Ishikawa (cell line): ENCODE measurements around the gene CRTAC1.

Experiments
- CEBPB ChIP-seq: IDR thresholded peaks from 2 replicates; pipeline ENCODE4 v1.6.1; 2012
- EP300 ChIP-seq: IDR thresholded peaks from 2 replicates; pipeline ENCODE4 v1.6.1; 2012; ENCODE audit warnings: borderline replicate concordance
- RAD21 ChIP-seq: IDR thresholded peaks from 2 replicates; pipeline ENCODE4 v1.6.1; 2012; ENCODE audit warnings: low read depth
- REST ChIP-seq: IDR thresholded peaks from 2 replicates; pipeline ENCODE4 v1.6.1; 2012; ENCODE audit warnings: low read depth, mild to moderate bottlenecking
- TAF1 ChIP-seq: IDR thresholded peaks from 2 replicates; pipeline ENCODE4 v1.6.1; 2012; ENCODE audit warnings: low read depth, mild to moderate bottlenecking
- TCF12 ChIP-seq: IDR thresholded peaks from 2 replicates; pipeline ENCODE4 v1.6.1; 2012; ENCODE audit warnings: low read depth
- TEAD4 ChIP-seq: IDR thresholded peaks from 2 replicates; pipeline ENCODE4 v1.6.1; 2012
- ZBTB7A ChIP-seq: IDR thresholded peaks from 2 replicates; pipeline ENCODE4 v1.6.1; 2012; ENCODE audit warnings: low read depth

DNA sequence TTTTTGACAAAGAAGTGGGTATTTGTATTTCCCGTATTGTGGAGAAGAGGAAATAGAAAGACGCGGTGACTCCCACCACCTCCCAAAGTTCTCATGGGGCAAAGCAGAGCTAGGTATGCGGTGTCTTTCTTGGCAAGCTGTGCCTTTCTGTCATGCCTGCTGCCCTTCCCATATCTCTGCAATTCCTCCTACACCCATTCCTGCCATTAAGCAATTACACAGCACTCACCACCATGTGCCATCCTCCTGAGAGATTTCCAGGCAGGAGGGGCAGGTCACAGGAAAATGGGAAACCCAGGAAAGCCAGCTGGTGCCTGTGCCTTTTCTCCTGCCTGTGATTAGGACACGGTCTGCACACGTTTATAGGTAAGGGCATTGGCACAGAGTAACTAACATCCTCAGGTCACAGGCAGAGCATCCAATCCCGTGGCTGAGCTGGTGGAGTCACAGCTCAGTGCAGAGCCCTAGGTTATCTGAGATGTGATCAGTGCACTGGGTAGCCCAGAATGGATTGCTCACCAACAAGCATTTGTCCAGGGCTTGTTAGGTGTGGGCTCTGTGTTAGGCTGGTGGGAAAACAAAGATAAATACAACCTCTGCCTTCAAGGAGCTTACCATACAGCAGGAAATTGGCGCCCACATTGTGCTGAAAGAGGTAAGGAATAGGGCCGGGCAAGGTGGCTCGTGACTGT, 9.4 kb upstream of the CRTAC1 start:
- TF ChIP-seq EP300 (no peak), RAD21 (no peak), ZBTB7A (no peak), TCF12 (no peak), TAF1 (no peak), TEAD4 (no peak), REST (no peak), CEBPB (no peak)
